NCI-H2029 (cell line): ENCODE data around the gene ABI3.
"Not testable (repeated sequence)": the region's sequence is repeated elsewhere in the genome, so short reads cannot be mapped to it uniquely, and the experiment has no call there.

Experiments used
- DNase-seq: peaks from one replicate; lab custom pipeline; 2025; lab: John Stamatoyannopoulos, UW

ABI3 gene

GRCh38 chr17:49252148-49252695 is 41.7 kb downstream of the ABI3 start:
- DNase-seq = no peak

GRCh38 chr17:49254066-49254465 is 43.6 kb downstream of the ABI3 start:
- no peak for DNase-seq

GRCh38 chr17:49255125-49255524 is 44.6 kb downstream of the ABI3 start:
- DNase-seq = no peak

- no peak for DNase-seq
Measured at GRCh38 chr17:49258394-49258793, 47.9 kb downstream of the ABI3 start.

DNA sequence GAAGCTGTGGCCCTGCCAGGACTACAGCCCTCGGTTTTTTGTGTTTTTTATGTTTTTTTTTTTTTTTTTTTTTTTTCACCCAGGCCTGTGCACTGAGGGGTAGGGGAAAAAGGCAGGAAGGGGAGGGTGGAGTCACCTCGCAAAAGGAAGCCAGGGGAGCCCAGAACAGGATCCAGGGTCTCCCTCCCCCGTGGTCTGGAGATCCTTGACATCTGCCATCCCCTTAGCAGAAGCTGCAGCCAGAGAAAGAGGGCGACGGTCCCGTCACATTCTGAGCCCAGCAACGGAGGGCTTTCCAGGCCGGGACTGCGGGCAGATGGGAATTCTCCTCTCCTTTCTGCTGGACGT is 49.1 kb downstream of the ABI3 start:
- no peak for DNase-seq

DNA sequence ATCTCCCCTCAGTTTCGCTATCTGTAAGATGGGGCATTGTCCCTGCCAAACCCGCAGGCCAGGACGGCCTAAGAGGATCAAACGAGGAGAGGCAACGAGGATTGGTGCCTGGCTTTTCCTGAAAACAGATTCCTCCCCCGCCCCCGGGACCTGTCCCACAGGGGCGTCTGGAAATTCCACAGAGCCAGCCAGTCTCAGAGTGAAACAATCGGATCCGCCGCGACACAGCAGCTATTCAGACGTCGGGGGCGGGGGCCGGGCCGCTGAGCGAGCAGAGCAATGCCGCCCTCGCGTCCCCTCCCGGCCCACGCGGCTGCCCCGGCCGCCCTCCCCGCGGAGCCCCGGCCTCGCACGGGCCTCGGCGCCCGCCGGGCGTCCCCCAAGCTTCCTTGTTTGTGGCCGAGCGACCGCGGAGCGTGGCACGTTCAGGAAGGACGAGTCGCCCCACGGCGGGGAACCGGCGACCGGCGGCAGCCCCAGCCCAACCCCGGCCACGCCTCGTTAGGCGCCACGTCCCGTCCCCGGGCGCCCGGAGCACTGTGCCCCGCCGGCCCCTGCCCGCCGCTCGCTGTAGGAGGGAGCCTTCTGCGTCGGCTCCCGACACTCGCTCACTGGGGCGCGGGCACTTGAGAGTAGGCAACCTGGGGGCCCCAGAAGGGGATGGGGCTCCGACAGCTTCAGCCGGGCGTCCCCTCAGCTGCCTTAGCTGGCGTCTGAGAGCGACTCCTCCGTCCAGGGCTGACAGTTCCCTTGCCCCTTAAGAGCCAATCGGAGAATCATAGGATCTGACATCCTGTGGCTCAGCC is 49.7 kb downstream of the ABI3 start:
- no peak for DNase-seq

DNA sequence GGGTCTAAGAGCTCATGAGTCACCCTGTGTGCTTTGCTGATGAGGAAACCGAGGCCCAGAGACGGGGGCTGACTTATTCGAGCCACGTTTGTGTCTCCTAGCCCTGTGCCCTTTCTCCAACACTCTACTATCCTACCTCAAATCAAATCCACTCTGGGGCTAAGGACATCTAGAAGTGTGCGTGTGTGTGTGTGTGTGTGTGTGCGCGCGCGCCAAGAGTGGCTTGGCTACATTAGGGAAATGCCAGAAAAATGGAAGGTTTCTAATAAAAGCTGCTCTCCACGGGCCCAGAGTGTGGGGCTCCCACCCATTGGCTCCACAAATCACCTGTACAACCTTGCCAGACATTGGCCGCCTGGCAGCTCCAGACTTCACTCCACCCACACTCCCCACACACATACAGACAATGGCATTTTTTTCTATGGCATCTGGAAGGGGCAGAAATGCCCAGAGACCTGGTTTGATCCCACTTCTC is 50.3 kb downstream of the ABI3 start:
- DNase-seq = no peak

GRCh38 chr17:49261540-49261939 is 51.0 kb downstream of the ABI3 start:
- DNase-seq = not testable (repeated sequence)

GRCh38 chr17:49266233-49266632 is 55.7 kb downstream of the ABI3 start:
- DNase-seq = no peak

- DNase-seq = no peak
Measured at GRCh38 chr17:49267912-49268311, 57.4 kb downstream of the ABI3 start.

GRCh38 chr17:49269356-49269755 is 58.8 kb downstream of the ABI3 start:
- DNase-seq = no peak
